A549 (cell line): ENCODE data around the gene ZNF212.

Experiments
- BHLHE40 ChIP-seq: IDR thresholded peaks from 2 replicates; pipeline ENCODE4 v1.6.1; 2012; ENCODE audit warnings: low read depth, low read length, inconsistent platforms
- HEYL ChIP-seq: fragments of 250-450 bp; sonication (Bioruptor Pico); IDR thresholded peaks from 2 replicates; pipeline ENCODE4 v1.8.0; 2021; ENCODE audit warnings: mild to moderate bottlenecking, moderate library complexity
- HOXA7 ChIP-seq: fragments of 250-450 bp; sonication (Bioruptor Pico); IDR thresholded peaks from 2 replicates; pipeline ENCODE4 v1.5.0; 2020; ENCODE audit warnings: mild to moderate bottlenecking, moderate library complexity
- KDM1A ChIP-seq: fragments of 200-600 bp; sonication (generic); IDR thresholded peaks from 2 replicates; pipeline ENCODE4 v1.6.1; 2016; ENCODE audit warnings: low read depth, mild to moderate bottlenecking
- MAFK ChIP-seq: fragments of 450-650 bp; IDR thresholded peaks from 2 replicates; pipeline ENCODE4 v1.6.1; 2014; ENCODE audit not compliant: partially characterized antibody
- MAZ ChIP-seq: fragments of 150-350 bp; IDR thresholded peaks from 2 replicates; pipeline ENCODE4 v1.6.1; 2014; ENCODE audit warnings: antibody characterized with exemption, low read depth, low read length, borderline replicate concordance
- POLR2A ChIP-seq: IDR thresholded peaks from 2 replicates; pipeline ENCODE4 v1.6.1; 2012; ENCODE audit warnings: mild to moderate bottlenecking, low read length
- TF ChIP-seq, protein P1 (sequence below): fragments of >200 bp; sonication (Bioruptor Twin); formaldehyde crosslinking; IDR thresholded peaks from 3 replicates; pipeline ENCODE4 v1.5.1; 2016
- TF ChIP-seq, protein P2 (sequence below): fragments of 450-650 bp; IDR thresholded peaks from 2 replicates; pipeline ENCODE4 v1.6.1; 2014; ENCODE audit warnings: antibody characterized with exemption
- TF ChIP-seq, protein P3 (sequence below): IDR thresholded peaks from 2 replicates; pipeline ENCODE4 v1.6.1; 2012

DNA sequence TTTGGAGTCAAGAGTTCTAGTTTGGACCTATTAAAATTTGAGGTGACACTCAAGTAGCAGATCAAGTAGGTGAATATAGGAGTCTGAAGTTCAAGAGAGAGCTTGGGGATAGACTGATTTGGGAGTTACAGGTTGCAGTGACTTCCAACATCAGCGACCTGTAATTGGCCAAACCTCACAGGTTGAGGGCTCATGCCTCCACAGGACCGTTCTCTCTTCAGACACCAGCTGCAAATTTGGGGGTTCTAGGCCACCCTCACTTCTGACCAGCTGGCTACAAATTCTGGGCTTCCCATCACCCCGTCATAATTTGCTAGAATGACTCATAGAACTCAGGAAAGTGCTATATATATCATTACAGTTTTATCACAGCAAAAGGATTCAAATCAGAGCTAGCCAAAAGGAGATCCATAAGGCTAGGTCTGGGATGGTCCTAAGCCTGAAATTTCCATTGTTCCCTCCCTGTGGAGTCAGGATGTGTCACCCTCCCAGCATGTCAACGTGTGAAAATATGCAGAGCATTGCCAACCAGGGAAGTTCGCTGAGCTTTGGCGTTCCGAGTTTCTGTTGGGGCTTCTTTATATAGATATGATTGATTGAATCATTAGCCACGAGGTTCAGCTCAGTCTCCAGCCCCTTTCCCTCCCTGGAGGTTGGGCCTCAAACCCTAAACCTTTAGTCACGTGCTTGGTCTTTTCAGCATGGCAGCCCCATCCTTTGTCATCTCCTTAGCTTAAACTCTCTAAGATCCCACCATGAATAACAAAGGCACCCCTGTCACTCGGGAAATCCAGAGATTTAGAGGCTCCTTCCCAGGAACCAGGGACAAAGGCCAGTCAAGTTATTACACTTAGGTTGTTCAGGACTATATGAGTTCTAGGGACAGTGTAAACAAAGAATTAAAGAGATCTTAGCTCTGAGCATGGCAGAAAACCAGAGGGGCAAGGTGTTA, 20.7 kb upstream of the ZNF212 start:
- no peak for TF ChIP-seq KDM1A
- TF ChIP-seq, protein P1, sequence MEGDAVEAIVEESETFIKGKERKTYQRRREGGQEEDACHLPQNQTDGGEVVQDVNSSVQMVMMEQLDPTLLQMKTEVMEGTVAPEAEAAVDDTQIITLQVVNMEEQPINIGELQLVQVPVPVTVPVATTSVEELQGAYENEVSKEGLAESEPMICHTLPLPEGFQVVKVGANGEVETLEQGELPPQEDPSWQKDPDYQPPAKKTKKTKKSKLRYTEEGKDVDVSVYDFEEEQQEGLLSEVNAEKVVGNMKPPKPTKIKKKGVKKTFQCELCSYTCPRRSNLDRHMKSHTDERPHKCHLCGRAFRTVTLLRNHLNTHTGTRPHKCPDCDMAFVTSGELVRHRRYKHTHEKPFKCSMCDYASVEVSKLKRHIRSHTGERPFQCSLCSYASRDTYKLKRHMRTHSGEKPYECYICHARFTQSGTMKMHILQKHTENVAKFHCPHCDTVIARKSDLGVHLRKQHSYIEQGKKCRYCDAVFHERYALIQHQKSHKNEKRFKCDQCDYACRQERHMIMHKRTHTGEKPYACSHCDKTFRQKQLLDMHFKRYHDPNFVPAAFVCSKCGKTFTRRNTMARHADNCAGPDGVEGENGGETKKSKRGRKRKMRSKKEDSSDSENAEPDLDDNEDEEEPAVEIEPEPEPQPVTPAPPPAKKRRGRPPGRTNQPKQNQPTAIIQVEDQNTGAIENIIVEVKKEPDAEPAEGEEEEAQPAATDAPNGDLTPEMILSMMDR: no peak
- TF ChIP-seq, protein P2, sequence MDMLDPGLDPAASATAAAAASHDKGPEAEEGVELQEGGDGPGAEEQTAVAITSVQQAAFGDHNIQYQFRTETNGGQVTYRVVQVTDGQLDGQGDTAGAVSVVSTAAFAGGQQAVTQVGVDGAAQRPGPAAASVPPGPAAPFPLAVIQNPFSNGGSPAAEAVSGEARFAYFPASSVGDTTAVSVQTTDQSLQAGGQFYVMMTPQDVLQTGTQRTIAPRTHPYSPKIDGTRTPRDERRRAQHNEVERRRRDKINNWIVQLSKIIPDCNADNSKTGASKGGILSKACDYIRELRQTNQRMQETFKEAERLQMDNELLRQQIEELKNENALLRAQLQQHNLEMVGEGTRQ: no peak
- no peak for TF ChIP-seq MAFK
- TF ChIP-seq, protein P3, sequence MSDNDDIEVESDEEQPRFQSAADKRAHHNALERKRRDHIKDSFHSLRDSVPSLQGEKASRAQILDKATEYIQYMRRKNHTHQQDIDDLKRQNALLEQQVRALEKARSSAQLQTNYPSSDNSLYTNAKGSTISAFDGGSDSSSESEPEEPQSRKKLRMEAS: no peak
- no peak for TF ChIP-seq BHLHE40
- TF ChIP-seq POLR2A: no peak
- TF ChIP-seq MAZ: no peak
- no peak for TF ChIP-seq HEYL (CRISPR knock-in tag)
- no peak for TF ChIP-seq HOXA7
